IPS DF 6.9 (cell line): ENCODE results near the gene MAS1.

Source experiments
- DNase-seq: peaks from one replicate; pipeline ENCODE4 v3.0.0-alpha.2; 2013; ENCODE audit warnings: low read depth, low spot score
- H3K27ac ChIP-seq: one replicate; pipeline ENCODE4 v1.5.1; 2013; ENCODE audit warnings: low read length, control low read depth
- H3K27me3 ChIP-seq: 2 replicates; pipeline ENCODE4 v1.6.1; 2013; ENCODE audit warnings: mild to moderate bottlenecking, low read length; ENCODE audit not compliant: control insufficient read depth, insufficient read depth
- H3K36me3 ChIP-seq: 2 replicates; pipeline ENCODE4 v1.6.1; 2013; ENCODE audit warnings: low read length; ENCODE audit not compliant: control insufficient read depth, insufficient read depth
- H3K4me1 ChIP-seq: 2 replicates; pipeline ENCODE4 v1.6.1; 2013; ENCODE audit warnings: low read length; ENCODE audit not compliant: control insufficient read depth, insufficient read depth
- H3K4me3 ChIP-seq: 2 replicates; pipeline ENCODE4 v1.5.1; 2013; ENCODE audit warnings: mild to moderate bottlenecking, low read length
- H3K9me3 ChIP-seq: 2 replicates; pipeline ENCODE4 v1.6.1; 2013; ENCODE audit warnings: low read length, inconsistent platforms; ENCODE audit not compliant: control insufficient read depth, insufficient read depth
- WGBS: extraction: QIAGEN DNeasy Blood & Tissue Kit; methylation state at CpG from one replicate; pipeline ENCODE4 v1.1.7; 2013; ENCODE audit warnings: mixed read lengths, missing lambda C conversion rate; ENCODE audit not compliant: insufficient read length, insufficient coverage; 5-methylcytosine and 5-hydroxymethylcytosine counted together

MAS1 gene

DNA sequence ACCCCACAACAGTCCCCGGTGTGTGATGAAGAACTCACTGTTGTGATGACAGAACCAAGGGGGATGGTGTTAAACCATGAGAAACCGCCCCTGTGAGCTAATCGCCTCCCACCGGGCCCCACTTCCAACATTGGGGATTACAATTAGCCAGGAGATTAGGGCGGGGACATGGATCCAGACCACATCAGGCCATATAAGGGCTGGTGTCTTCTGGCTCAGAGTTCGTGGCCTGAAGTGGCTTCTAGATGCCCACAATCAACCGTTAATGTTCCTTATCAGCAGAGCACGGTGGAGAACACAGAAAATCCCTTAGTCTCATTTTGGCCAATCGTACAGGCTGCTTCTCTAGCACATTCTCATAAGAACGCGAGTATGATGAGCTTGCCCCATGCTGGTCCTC lies 10.9 kb upstream of the MAS1 start:
- Histone ChIP-seq H3K4me3 (no peak overlapping the region), H3K27ac (no peak overlapping the region), H3K27me3 (no peaks in the 10 kb centered on the region), H3K4me1 (0 out of 2 replicates have a peak, but pooled peaks cover 2% of the 10 kb centered on the region), H3K9me3 (no peaks in the 10 kb centered on the region), H3K36me3 (no peaks in the 10 kb centered on the region)
- no peak for DNase-seq
- WGBS = no CpG with 5 or more reads among the region's 11 CpGs

GRCh38 chr6:159880412-159880975 lies 10.3 kb upstream of the MAS1 start:
- no CpG with 5 or more reads among the region's 6 CpGs for WGBS
- Histone ChIP-seq H3K27me3 (no peaks in the 10 kb centered on the region), H3K27ac (no peak overlapping the region), H3K4me3 (no peak overlapping the region), H3K9me3 (no peaks in the 10 kb centered on the region), H3K36me3 (no peaks in the 10 kb centered on the region), H3K4me1 (0 out of 2 replicates have a peak, but pooled peaks cover 2% of the 10 kb centered on the region)
- DNase-seq = no peak

- Histone ChIP-seq H3K27ac (no peak overlapping the region), H3K9me3 (no peaks in the 10 kb centered on the region), H3K4me3 (no peak overlapping the region), H3K27me3 (no peaks in the 10 kb centered on the region), H3K36me3 (no peaks in the 10 kb centered on the region), H3K4me1 (no peaks in the 10 kb centered on the region)
- WGBS = no CpG with 5 or more reads among the region's 4 CpGs
- no peak for DNase-seq
These were observed 6.1 kb upstream of the MAS1 start for GRCh38 chr6:159884720-159885119.

DNA sequence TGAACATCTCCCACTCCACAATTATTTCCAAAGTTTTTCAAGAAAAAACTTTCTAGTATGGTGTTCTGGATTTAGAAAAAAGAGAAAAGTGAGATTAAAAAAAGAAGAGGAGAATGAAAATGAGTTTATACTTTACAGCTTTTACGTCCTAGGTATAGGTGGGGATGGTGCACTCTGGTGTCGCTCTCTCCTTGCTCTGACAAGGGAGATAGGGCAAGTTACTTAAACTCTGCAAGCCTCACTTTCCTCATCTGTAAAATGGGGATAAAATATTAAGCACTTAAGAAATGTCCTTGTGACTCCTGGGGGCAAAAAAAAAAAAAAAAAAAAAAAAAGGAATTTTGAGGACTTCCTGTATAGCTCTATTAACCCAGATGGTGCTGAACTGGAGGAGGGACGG lies 4.5 kb upstream of the MAS1 start:
- H3K9me3 ChIP-seq = no peaks in the 10 kb centered on the region
- DNase-seq = no peak
- H3K27me3 ChIP-seq = no peaks in the 10 kb centered on the region
- no peak overlapping the region for H3K4me3 ChIP-seq
- WGBS = 100% methylated on average over 1 of the region's 3 CpGs
- H3K27ac ChIP-seq = no peak overlapping the region
- H3K4me1 ChIP-seq = no peaks in the 10 kb centered on the region
- H3K36me3 ChIP-seq = no peaks in the 10 kb centered on the region

GRCh38 chr6:159887146-159887545 lies 3.6 kb upstream of the MAS1 start:
- H3K27me3 ChIP-seq = no peaks in the 10 kb centered on the region
- no peak overlapping the region for H3K27ac ChIP-seq
- no peak overlapping the region for H3K4me3 ChIP-seq
- DNase-seq = no peak
- H3K36me3 ChIP-seq = no peaks in the 10 kb centered on the region
- no CpG with 5 or more reads among the region's 7 CpGs for WGBS
- H3K4me1 ChIP-seq = no peaks in the 10 kb centered on the region
- H3K9me3 ChIP-seq = no peaks in the 10 kb centered on the region

GRCh38 chr6:159887761-159888160 lies 3.0 kb upstream of the MAS1 start:
- Histone ChIP-seq H3K36me3 (no peaks in the 10 kb centered on the region), H3K27me3 (no peaks in the 10 kb centered on the region), H3K4me3 (no peak overlapping the region), H3K9me3 (no peaks in the 10 kb centered on the region), H3K4me1 (no peaks in the 10 kb centered on the region), H3K27ac (no peak overlapping the region)
- no CpG with 5 or more reads among the region's 6 CpGs for WGBS
- DNase-seq = no peak

- Histone ChIP-seq H3K9me3 (no peaks in the 10 kb centered on the region), H3K4me3 (no peak overlapping the region), H3K36me3 (no peaks in the 10 kb centered on the region), H3K4me1 (no peaks in the 10 kb centered on the region), H3K27me3 (no peaks in the 10 kb centered on the region), H3K27ac (no peak overlapping the region)
- no peak for DNase-seq
- no CpG with 5 or more reads among the region's 7 CpGs for WGBS
These were observed 587 bp upstream of the MAS1 start for GRCh38 chr6:159890201-159890600.

DNA sequence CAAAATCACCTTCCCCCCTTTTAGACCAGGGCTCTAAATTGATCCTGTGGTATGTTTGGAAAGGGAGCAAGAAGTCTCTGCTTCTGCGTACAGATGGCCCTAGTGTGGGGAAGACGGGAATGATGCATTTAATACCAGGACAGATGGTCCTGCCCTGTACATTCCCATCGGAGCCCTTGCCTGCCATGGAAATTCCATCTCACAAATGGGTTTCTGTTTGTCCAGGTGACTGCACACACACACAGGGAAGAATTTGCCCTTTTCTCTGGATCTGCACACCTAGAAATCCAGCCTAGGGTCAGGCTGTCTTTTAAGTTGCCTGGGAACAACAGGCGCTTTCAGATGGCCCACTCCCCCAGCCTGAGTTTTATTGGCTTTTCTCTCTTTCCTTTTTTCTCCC lies 1.3 kb downstream of the MAS1 start:
- Histone ChIP-seq H3K4me3 (no peak overlapping the region), H3K4me1 (no peaks in the 10 kb centered on the region), H3K27ac (no peak overlapping the region), H3K27me3 (no peaks in the 10 kb centered on the region), H3K36me3 (no peaks in the 10 kb centered on the region), H3K9me3 (no peaks in the 10 kb centered on the region)
- no CpG with 5 or more reads among the region's 4 CpGs for WGBS
- DNase-seq = no peak

DNA sequence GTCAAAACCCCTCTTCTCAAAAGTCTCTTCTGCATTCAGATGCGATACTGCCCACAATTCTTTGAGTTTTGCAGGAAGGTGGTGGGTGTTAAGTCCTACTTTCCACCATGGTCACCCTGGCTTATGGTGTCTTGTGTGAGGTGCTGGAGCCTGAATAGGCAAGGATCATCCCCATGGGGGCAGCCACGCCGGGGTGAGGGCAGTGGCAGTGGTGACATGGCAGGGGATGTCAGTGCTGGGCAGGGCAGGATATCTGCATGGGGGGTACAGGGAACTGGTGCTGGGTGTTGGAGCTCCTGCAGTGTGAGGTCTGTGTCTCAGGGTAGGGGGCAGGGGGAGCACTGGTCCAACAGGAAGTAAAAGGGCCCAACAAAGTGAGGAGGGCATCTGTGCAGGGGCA lies 2.3 kb downstream of the MAS1 start:
- Histone ChIP-seq H3K9me3 (no peaks in the 10 kb centered on the region), H3K36me3 (no peaks in the 10 kb centered on the region), H3K27me3 (no peaks in the 10 kb centered on the region), H3K27ac (no peak overlapping the region), H3K4me1 (no peaks in the 10 kb centered on the region), H3K4me3 (no peak overlapping the region)
- no peak for DNase-seq
- WGBS = no CpG with 5 or more reads among the region's 3 CpGs

DNA sequence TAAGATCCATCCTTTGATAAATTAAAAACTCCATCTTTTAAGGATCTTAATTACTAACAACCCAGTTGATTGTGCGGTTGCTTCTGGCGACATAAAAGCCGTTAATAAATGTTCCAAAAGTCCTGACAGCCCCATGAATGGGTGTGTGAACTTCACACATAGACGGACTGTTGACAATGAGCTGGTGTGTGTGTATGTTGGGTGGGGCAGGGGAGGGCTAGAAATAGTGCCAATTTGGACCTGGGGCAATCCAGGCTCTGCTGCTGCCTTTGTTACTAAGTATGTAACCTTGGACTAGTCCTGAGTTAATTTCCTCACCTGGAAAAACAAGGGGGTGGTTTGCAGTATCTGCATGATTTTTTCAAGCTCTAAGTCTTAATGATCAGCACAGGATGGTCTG lies 4.2 kb downstream of the MAS1 start:
- no peak overlapping the region for H3K27ac ChIP-seq
- H3K4me3 ChIP-seq = no peak overlapping the region
- no peaks in the 10 kb centered on the region for H3K36me3 ChIP-seq
- H3K4me1 ChIP-seq = no peaks in the 10 kb centered on the region
- DNase-seq = no peak
- no peaks in the 10 kb centered on the region for H3K27me3 ChIP-seq
- H3K9me3 ChIP-seq = no peaks in the 10 kb centered on the region
- no CpG with 5 or more reads among the region's 4 CpGs for WGBS

DNA sequence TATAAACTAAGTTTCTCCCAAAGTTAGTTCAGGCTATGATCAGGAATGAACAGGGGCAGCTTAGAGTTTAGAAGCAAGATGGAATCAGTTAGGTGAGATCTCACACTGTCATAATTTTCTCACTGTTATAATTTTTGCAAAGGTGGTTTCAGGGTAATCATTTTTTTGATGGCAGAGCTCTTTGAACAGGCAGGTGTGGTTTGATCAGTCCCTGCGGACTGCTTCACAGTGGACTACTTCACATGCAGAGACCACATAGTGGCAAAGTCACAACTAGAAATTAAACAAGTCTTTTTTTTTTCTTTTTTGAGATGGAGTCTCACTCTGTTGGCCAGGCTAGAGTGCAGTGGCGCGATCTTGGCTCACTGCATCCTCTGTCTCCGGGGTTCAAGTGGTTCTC lies 6.8 kb downstream of the MAS1 start:
- no peaks in the 10 kb centered on the region for H3K36me3 ChIP-seq
- no peak overlapping the region for H3K27ac ChIP-seq
- no peak for DNase-seq
- no peak overlapping the region for H3K4me3 ChIP-seq
- H3K27me3 ChIP-seq = no peaks in the 10 kb centered on the region
- no peaks in the 10 kb centered on the region for H3K4me1 ChIP-seq
- H3K9me3 ChIP-seq = no peaks in the 10 kb centered on the region
- WGBS = no CpG with 5 or more reads among the region's 4 CpGs
